Liver (tissue), 3 donors: ENCODE results near the gene CACNA1I.

ENCODE experiments used
- CTCF ChIP-seq: fragments of 150-350 bp; IDR thresholded peaks from 2 replicates; pipeline ENCODE4 v1.5.1; 2017; ENCODE audit warnings: improper control_type of control experiment, low read depth, low read length; ENCODE audit not compliant: missing input control
- FOXA1 ChIP-seq: IDR thresholded peaks from 2 replicates; pipeline ENCODE4 v1.6.1; 2016; ENCODE audit warnings: antibody characterized with exemption
- SP1 ChIP-seq: IDR thresholded peaks from 2 replicates; pipeline ENCODE4 v1.6.1; 2018; ENCODE audit warnings: antibody characterized with exemption, mild to moderate bottlenecking
- donor health status: healthy.
- donor health status: healthy.

GRCh38 chr22:39565414-39565944 lies 5.1 kb upstream of the CACNA1I start:
- TF ChIP-seq CTCF (no peak), FOXA1 (no peak), SP1 (no peak)
